Pancreas (tissue), 10 donors: ENCODE data around the gene HLA-G. TPM values are rescaled to one million over a fixed set of nuclear protein-coding genes. Genes with fewer than 3 reads are reported as not detected.
"Not testable (repeated sequence)": the region's sequence is repeated elsewhere in the genome, so short reads cannot be mapped to it uniquely, and the experiment has no call there.

Source experiments
- ATAC-seq, 4 donors: fragments of 200-7000 bp; cut with Tn5 transposase; one replicate each; pipeline versions ENCODE4 v1.8.0 to v1.9.1; 2020; ENCODE audit warnings: mild to moderate bottlenecking in 4 of 4, moderate library complexity in 4 of 4
- DNase-seq, 6 donors: peaks; one replicate each; pipeline ENCODE4 v3.0.0-alpha.2; 2020
- FAIRE-seq: peaks from 2 replicates; lab custom pipeline; 2012; peaks lifted over from hg19 to GRCh38; lab: Jason Lieb, UNC
- H3K27ac ChIP-seq, 4 donors: fragments of 200-600 bp; sonication (generic); 1 replicate in 3 of 4; 2 replicates in 1 of 4; pipeline versions ENCODE4 v1.5.0 to v1.8.0; 2020
- H3K27me3 ChIP-seq, 4 donors: fragments of 200-600 bp; one replicate each; pipeline ENCODE4 v1.8.0; 2021
- H3K36me3 ChIP-seq, 3 donors: fragments of 200-600 bp; sonication (generic) in 1 of 3; one replicate each; pipeline versions ENCODE4 v1.5.0 to v1.8.0; 2020 to 2021
- H3K4me1 ChIP-seq, 3 donors: fragments of 200-600 bp; one replicate each; pipeline ENCODE4 v1.8.0; 2021
- H3K4me3 ChIP-seq, 4 donors: fragments of 200-600 bp; sonication (generic) in 2 of 4; one replicate each; pipeline versions ENCODE4 v1.5.0 to v1.8.0; 2020 to 2021
- H3K9me3 ChIP-seq, 4 donors: fragments of 200-600 bp; one replicate each; pipeline ENCODE4 v1.8.0; 2021
- WGBS, 2 donors: extraction: QIAGEN DNeasy Blood & Tissue Kit; methylation state at CpG; one replicate each; pipeline ENCODE4 v1.1.7; 2013; 5-methylcytosine and 5-hydroxymethylcytosine counted together
- intact Hi-C, 3 donors: fragments of 100-400 bp; cut with DNase I; formaldehyde crosslinking; loops; one replicate each; pipeline versions ENCODE4 v1.11.1 to v1.14.2; 2022
- polyA plus RNA-seq, 2 donors: library from polyadenylated mRNA; stranded (reverse); fragments of 200-250 nt; gene quantifications; one replicate each; pipeline ENCODE4 v1.2.3, GENCODE V29; 2013
- total RNA-seq, 6 donors: library from RNA; stranded (reverse); fragmentation: NEBNext Ultra II Directional in 4 of 6; extraction: Animal tissue kit (Norgen Biotek cat#: 25700) in 4 of 6; gene quantifications; one replicate each; pipeline versions ENCODE4 v1.2.1 to v1.2.4, GENCODE V29; 2021 to 2023
- TF ChIP-seq, protein P1 (sequence below), 4 donors: fragments of 200-600 bp; sonication (generic) in 3 of 4; IDR thresholded peaks; one replicate each; pipeline versions ENCODE4 v1.5.0 to v1.8.0; 2021; ENCODE audit warnings: antibody characterized with exemption in 4 of 4
- donor health status: healthy with polysubstance abuse.
- donor health status: DM: no; HTN: no; CAD: no; lungs with moderate emphysema.
- donor health status: DM: no; HTN: no; CAD: no.
- donor health status: control.
- donor health status: control.
- donor health status: Bipolar disorder and iron deficiency.
- donor health status: DM: yes; HTN: yes; CAD: no.
- donor health status: DM: no; HTN: no; CAD: no.
- donor health status: DM: no; HTN: no; CAD: no.
- donor health status: DM: yes; HTN: yes; CAD: no.

HLA-G gene
- under 1 TPM in 5 of 6 donors, not detected in 1; 0.12 to 0.52 (median 0.28) TPM for total RNA-seq
- under 1 TPM in 1 of 2 donors, not detected in 1; 0.15 TPM for polyA plus RNA-seq

DNA sequence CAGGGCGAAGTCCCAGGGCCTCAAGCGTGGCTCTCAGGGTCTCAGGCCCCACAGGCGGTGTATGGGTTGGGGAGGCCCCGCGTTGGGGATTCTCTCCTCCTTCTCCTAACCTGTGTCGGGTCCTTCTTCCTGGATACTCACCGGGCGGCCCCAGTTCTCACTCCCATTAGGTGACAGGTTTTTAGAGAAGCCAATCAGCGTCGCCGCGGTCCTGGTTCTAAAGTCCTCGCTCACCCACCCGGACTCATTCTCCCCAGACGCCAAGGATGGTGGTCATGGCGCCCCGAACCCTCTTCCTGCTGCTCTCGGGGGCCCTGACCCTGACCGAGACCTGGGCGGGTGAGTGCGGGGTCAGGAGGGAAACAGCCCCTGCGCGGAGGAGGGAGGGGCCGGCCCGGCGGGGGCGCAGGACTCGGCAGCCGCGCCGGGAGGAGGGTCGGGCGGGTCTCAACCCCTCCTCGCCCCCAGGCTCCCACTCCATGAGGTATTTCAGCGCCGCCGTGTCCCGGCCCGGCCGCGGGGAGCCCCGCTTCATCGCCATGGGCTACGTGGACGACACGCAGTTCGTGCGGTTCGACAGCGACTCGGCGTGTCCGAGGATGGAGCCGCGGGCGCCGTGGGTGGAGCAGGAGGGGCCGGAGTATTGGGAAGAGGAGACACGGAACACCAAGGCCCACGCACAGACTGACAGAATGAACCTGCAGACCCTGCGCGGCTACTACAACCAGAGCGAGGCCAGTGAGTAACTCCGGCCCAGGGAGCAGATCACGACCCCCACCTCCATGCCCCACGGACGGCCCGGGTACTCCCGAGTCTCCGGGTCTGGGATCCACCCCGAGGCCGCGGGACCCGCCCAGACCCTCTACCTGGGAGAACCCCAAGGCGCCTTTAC is at the start of gene HLA-G:
TSS of gene HLA-G (plus strand) at position 247 of the 892 bp plus-strand sequence. CDS start at position 267, 20 bp downstream.
- Histone ChIP-seq H3K36me3 (no peaks in the 10 kb centered on the region), H3K4me3 (peak within 1 kb of the TSS in 2 of 4 donors; percentile 31 to 36), H3K27me3 (peaks cover 0 to 4% (median 0%) of the 10 kb centered on the region in 4 donors), H3K4me1 (no peaks in the 10 kb centered on the region), H3K9me3 (no peaks in the 10 kb centered on the region), H3K27ac (no peak within 1 kb of the TSS)
- ATAC-seq = peak; percentile 25 to 59 (median 42)
- peak in 3 of 6 donors; percentile 25 to 65 (median 55) for DNase-seq
- intact Hi-C loops = no loop called here
- FAIRE-seq = no peak
- 11 to 16% methylated on average over 67 to 75 of the region's 75 CpGs for WGBS, 2 donors
- TF ChIP-seq, protein P1, sequence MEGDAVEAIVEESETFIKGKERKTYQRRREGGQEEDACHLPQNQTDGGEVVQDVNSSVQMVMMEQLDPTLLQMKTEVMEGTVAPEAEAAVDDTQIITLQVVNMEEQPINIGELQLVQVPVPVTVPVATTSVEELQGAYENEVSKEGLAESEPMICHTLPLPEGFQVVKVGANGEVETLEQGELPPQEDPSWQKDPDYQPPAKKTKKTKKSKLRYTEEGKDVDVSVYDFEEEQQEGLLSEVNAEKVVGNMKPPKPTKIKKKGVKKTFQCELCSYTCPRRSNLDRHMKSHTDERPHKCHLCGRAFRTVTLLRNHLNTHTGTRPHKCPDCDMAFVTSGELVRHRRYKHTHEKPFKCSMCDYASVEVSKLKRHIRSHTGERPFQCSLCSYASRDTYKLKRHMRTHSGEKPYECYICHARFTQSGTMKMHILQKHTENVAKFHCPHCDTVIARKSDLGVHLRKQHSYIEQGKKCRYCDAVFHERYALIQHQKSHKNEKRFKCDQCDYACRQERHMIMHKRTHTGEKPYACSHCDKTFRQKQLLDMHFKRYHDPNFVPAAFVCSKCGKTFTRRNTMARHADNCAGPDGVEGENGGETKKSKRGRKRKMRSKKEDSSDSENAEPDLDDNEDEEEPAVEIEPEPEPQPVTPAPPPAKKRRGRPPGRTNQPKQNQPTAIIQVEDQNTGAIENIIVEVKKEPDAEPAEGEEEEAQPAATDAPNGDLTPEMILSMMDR (IDR thresholded peaks at IDR 0.05) = no peak

- intact Hi-C loops, H3K9me3 ChIP-seq, H3K4me1 ChIP-seq, H3K27me3 ChIP-seq, ATAC-seq, DNase-seq, FAIRE-seq, H3K4me3 ChIP-seq, H3K36me3 ChIP-seq, H3K27ac ChIP-seq: not testable (repeated sequence)
- WGBS, 2 donors = 70 to 79% methylated on average over 11 to 13 of the region's 13 CpGs
These were observed 47.5 kb upstream of the HLA-G start for GRCh38 chr6:29780019-29780698.

DNA sequence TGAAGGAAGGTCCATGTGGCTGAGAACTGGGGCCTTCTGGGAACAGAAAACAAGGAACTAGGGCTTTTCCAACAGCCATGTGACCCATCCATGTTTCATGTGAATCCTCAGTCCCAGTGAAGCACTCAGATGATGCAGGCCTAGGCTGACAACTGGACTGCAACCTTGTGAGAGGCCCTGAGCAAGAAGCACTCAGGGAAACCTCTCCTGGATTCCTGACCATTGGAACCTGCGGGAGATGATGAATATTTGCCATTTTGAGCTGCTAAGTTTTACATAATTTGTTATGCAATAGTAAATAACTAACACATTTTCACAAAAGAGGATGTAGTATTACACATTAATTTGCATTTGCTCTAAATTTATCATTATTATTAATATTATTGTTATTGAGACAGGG is 38.4 kb upstream of the HLA-G start:
- no peaks in the 10 kb centered on the region for H3K9me3 ChIP-seq
- intact Hi-C loops = no loop called here

GRCh38 chr6:29790626-29791025 is 37.0 kb upstream of the HLA-G start:
- no peak overlapping the region for H3K4me3 ChIP-seq
- DNase-seq = no peak
- no peak for FAIRE-seq
- H3K27ac ChIP-seq = no peak overlapping the region
- H3K27me3 ChIP-seq = no peaks in the 10 kb centered on the region
- intact Hi-C loops = no loop called here
- ATAC-seq = peak in 2 of 4 donors; percentile 10 to 43
- H3K36me3 ChIP-seq = no peaks in the 10 kb centered on the region
- no peaks in the 10 kb centered on the region for H3K9me3 ChIP-seq
- WGBS, 2 donors = 57 to 65% methylated on average over 3 of the region's 3 CpGs
- peaks cover 6 to 10% (median 6%) of the 10 kb centered on the region in 3 donors for H3K4me1 ChIP-seq
- TF ChIP-seq, protein P1 (IDR thresholded peaks at IDR 0.05) = no peak

More for the DNA sequence above, 38.4 kb upstream of the HLA-G start:
- Histone ChIP-seq H3K4me3 (no peak overlapping the region), H3K27me3 (no peaks in the 10 kb centered on the region), H3K27ac (no peak overlapping the region), H3K36me3 (no peaks in the 10 kb centered on the region), H3K4me1 (peaks cover 6 to 10% (median 6%) of the 10 kb centered on the region in 3 donors)
- FAIRE-seq = no peak
- TF ChIP-seq, protein P1 (IDR thresholded peaks at IDR 0.05) = no peak
- DNase-seq = no peak
- no peak for ATAC-seq
- 84 to 95% methylated on average over 1 of the region's 1 CpG for WGBS, 2 donors

- intact Hi-C loops = no loop called here
- no peaks in the 10 kb centered on the region for H3K36me3 ChIP-seq
- H3K4me3 ChIP-seq = peak overlapping the region in 2 of 4 donors; percentile 62 to 92
- no peak for ATAC-seq
- WGBS, 2 donors = 34 to 41% methylated on average over 3 of the region's 3 CpGs
- no peak for FAIRE-seq
- no peaks in the 10 kb centered on the region for H3K27me3 ChIP-seq
- TF ChIP-seq, protein P1 (IDR thresholded peaks at IDR 0.05) = no peak
- H3K27ac ChIP-seq = no peak overlapping the region
- DNase-seq = no peak
- H3K4me1 ChIP-seq = peaks cover 6 to 10% (median 6%) of the 10 kb centered on the region in 3 donors
- H3K9me3 ChIP-seq = no peaks in the 10 kb centered on the region
These were observed 36.5 kb upstream of the HLA-G start for GRCh38 chr6:29791162-29791561.
